ENCODE data around the gene MINPP1. TPM values are rescaled to one million over a fixed set of nuclear protein-coding genes. Genes with fewer than 3 reads are reported as not detected.
A peak's percentile ranks its signal among the peaks of the same experiment; 100 is the strongest.

The MINPP1 gene
- total and polyA plus RNA-seq, 3 donors from 2014 or later = 15.3 to 32.3 (median 24.3) TPM

DNA sequence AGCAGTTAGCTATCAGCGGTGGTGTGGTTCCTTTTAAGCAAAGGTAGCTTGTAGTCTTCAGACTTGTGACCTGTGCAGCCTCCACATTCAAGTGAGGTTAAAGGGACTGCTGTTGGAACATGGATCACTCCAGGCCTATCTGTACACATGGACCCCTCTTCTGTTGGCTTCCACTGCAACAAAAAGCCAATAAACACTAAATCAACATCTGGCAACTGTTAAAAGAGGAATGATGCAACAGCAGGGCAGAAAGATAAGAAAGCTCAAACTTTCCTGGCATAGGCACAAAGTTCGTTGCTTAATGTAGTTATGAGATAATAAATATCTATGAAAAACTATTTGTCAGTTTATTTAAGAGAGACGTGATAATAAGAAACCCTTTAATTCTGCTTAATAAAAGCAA lies 4.0 kb upstream of the MINPP1 start:
- Histone ChIP-seq H3K27me3 (no peaks in the 10 kb centered on the region), H3K9me3 (no peaks in the 10 kb centered on the region), H3K36me3 (ENCODE audit: low read depth, missing control alignments) (no peaks in the 10 kb centered on the region), H3K4me1 (no peaks in the 10 kb centered on the region), H3K27ac (no peak overlapping the region), H3K4me3 (no peak overlapping the region)
- WGBS, 2 donors = 66 to 71% methylated on average over 3 of the region's 3 CpGs
- TF ChIP-seq, protein P1, sequence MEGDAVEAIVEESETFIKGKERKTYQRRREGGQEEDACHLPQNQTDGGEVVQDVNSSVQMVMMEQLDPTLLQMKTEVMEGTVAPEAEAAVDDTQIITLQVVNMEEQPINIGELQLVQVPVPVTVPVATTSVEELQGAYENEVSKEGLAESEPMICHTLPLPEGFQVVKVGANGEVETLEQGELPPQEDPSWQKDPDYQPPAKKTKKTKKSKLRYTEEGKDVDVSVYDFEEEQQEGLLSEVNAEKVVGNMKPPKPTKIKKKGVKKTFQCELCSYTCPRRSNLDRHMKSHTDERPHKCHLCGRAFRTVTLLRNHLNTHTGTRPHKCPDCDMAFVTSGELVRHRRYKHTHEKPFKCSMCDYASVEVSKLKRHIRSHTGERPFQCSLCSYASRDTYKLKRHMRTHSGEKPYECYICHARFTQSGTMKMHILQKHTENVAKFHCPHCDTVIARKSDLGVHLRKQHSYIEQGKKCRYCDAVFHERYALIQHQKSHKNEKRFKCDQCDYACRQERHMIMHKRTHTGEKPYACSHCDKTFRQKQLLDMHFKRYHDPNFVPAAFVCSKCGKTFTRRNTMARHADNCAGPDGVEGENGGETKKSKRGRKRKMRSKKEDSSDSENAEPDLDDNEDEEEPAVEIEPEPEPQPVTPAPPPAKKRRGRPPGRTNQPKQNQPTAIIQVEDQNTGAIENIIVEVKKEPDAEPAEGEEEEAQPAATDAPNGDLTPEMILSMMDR (IDR thresholded peaks at IDR 0.05) = no peak
- TF ChIP-seq POLR2A (IDR thresholded peaks at IDR 0.05) = no peak
- DNase-seq = no peak
- intact Hi-C loops (cut with DNase I; ENCODE audit: low total_unique reads) = no loop called here

GRCh38 chr10:87503401-87503800 lies 1.3 kb upstream of the MINPP1 start:
- H3K36me3 ChIP-seq (ENCODE audit: low read depth, missing control alignments) = no peaks in the 10 kb centered on the region
- TF ChIP-seq POLR2A (IDR thresholded peaks at IDR 0.05) = no peak
- TF ChIP-seq, protein P1 (IDR thresholded peaks at IDR 0.05) = no peak
- 73 to 78% methylated on average over 8 of the region's 8 CpGs for WGBS, 2 donors
- H3K9me3 ChIP-seq = no peaks in the 10 kb centered on the region
- DNase-seq = no peak
- intact Hi-C loops (cut with DNase I; ENCODE audit: low total_unique reads) = no loop called here
- H3K27ac ChIP-seq = no peak overlapping the region
- H3K27me3 ChIP-seq = no peaks in the 10 kb centered on the region
- peaks cover 8% of the 10 kb centered on the region for H3K4me1 ChIP-seq
- no peak overlapping the region for H3K4me3 ChIP-seq

GRCh38 chr10:87503886-87504285 lies 807 bp upstream of the MINPP1 start:
- Histone ChIP-seq H3K27ac (peak overlapping the region in 1 of 2 donors; percentile 92), H3K4me3 (peak overlapping the region; percentile 88 to 91), H3K36me3 (ENCODE audit: low read depth, missing control alignments) (no peaks in the 10 kb centered on the region), H3K4me1 (peaks cover 8% of the 10 kb centered on the region), H3K9me3 (no peaks in the 10 kb centered on the region), H3K27me3 (no peaks in the 10 kb centered on the region)
- no peak for DNase-seq
- 44 to 55% methylated on average over 6 of the region's 6 CpGs for WGBS, 2 donors
- no peak for TF ChIP-seq POLR2A (IDR thresholded peaks at IDR 0.05)
- TF ChIP-seq, protein P1 (IDR thresholded peaks at IDR 0.05) = no peak
- intact Hi-C loops (cut with DNase I; ENCODE audit: low total_unique reads) = no loop called here

DNA sequence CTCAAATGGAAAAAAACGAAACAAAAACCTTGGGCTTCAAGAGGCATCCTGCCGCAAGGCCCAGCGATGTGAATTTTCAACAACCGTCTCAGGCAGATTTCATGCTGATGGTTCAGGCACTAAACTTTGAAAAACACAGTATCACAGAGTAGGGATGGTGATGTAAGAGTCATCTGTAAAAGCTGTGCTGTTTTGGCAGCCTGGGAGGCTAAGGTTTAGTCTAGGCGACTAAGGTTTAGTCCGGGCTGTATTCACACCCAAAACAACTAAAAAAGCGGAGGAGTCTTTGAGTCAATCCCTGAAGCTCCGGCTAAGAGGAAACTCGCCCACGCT lies 420 bp upstream of the MINPP1 start:
- Histone ChIP-seq H3K4me3 (peak overlapping the region; percentile 88 to 91), H3K27me3 (no peaks in the 10 kb centered on the region), H3K27ac (peak overlapping the region; percentile 71 to 92), H3K36me3 (ENCODE audit: low read depth, missing control alignments) (no peaks in the 10 kb centered on the region), H3K4me1 (peaks cover 8% of the 10 kb centered on the region), H3K9me3 (no peaks in the 10 kb centered on the region)
- intact Hi-C loops (cut with DNase I; ENCODE audit: low total_unique reads) = no loop called here
- 4 to 10% methylated on average over 5 to 10 of the region's 10 CpGs for WGBS, 2 donors
- DNase-seq = no peak
- no peak for TF ChIP-seq POLR2A (IDR thresholded peaks at IDR 0.05)
- TF ChIP-seq, protein P1 (IDR thresholded peaks at IDR 0.05) = no peak

GRCh38 chr10:87505366-87506111 lies 846 bp downstream of the MINPP1 start:
- Histone ChIP-seq H3K27me3 (no peaks in the 10 kb centered on the region), H3K9me3 (no peaks in the 10 kb centered on the region), H3K4me1 (peaks cover 8% of the 10 kb centered on the region), H3K4me3 (peak overlapping the region; percentile 88 to 91), H3K36me3 (ENCODE audit: low read depth, missing control alignments) (no peaks in the 10 kb centered on the region), H3K27ac (peak overlapping the region; percentile 71 to 92)
- WGBS, 2 donors = 0 to 1% methylated on average over 28 to 41 of the region's 41 CpGs
- DNase-seq = peak; percentile 77
- intact Hi-C loops (cut with DNase I; ENCODE audit: low total_unique reads) = no loop called here
- TF ChIP-seq POLR2A (IDR thresholded peaks at IDR 0.05) = no peak
- TF ChIP-seq, protein P1 (IDR thresholded peaks at IDR 0.05) = peak in 1 of 3 experiments; percentile 34
